WTC11 (cell line): ENCODE data around the gene TSR3. TPM values are rescaled to one million over a fixed set of nuclear protein-coding genes. Genes with fewer than 3 reads are reported as not detected.

Experiments used
- CREM ChIP-seq: sonication (generic); formaldehyde crosslinking; IDR thresholded peaks from 2 replicates; pipeline ENCODE4 v1.8.1; 2022; ENCODE audit warnings: mild to moderate bottlenecking, missing genetic modification reagents, moderate library complexity
- FOXK1 ChIP-seq: sonication (generic); formaldehyde crosslinking; IDR thresholded peaks from 2 replicates; pipeline ENCODE4 v1.8.0; 2022; ENCODE audit warnings: mild to moderate bottlenecking, moderate library complexity, missing genetic modification reagents
- IRF2 ChIP-seq: sonication (generic); formaldehyde crosslinking; IDR thresholded peaks from 2 replicates; pipeline ENCODE4 v1.8.0; 2022; ENCODE audit warnings: low read depth, missing genetic modification reagents, borderline replicate concordance
- JAZF1 ChIP-seq: fragments of 250-450 bp; sonication (Bioruptor Pico); IDR thresholded peaks from 2 replicates; pipeline ENCODE4 v1.9.0; 2021; ENCODE audit warnings: moderate library complexity, mild to moderate bottlenecking, inconsistent platforms
- JUN ChIP-seq: sonication (generic); formaldehyde crosslinking; IDR thresholded peaks from 2 replicates; pipeline ENCODE4 v1.8.0; 2023; ENCODE audit warnings: mild to moderate bottlenecking, missing genetic modification reagents
- KAT7 ChIP-seq: sonication (generic); formaldehyde crosslinking; IDR thresholded peaks from 2 replicates; pipeline ENCODE4 v1.8.1; 2023; ENCODE audit warnings: missing genetic modification reagents, mild to moderate bottlenecking, borderline replicate concordance
- MYBL2 ChIP-seq: sonication (generic); formaldehyde crosslinking; IDR thresholded peaks from 2 replicates; pipeline ENCODE4 v1.8.1; 2023; ENCODE audit warnings: mild to moderate bottlenecking, moderate library complexity, missing genetic modification reagents
- NR1H2 ChIP-seq: sonication (generic); formaldehyde crosslinking; IDR thresholded peaks from 2 replicates; pipeline ENCODE4 v1.9.0; 2021; ENCODE audit warnings: mild to moderate bottlenecking, moderate library complexity, missing genetic modification reagents
- NR2C2 ChIP-seq: sonication (generic); formaldehyde crosslinking; IDR thresholded peaks from 2 replicates; pipeline ENCODE4 v1.8.0; 2022; ENCODE audit warnings: mild to moderate bottlenecking, missing genetic modification reagents
- SMAD3 ChIP-seq: sonication (generic); formaldehyde crosslinking; IDR thresholded peaks from 2 replicates; pipeline ENCODE4 v1.8.0; 2022; ENCODE audit warnings: missing genetic modification reagents, mild to moderate bottlenecking, borderline replicate concordance
- SMAD4 ChIP-seq: sonication (generic); formaldehyde crosslinking; IDR thresholded peaks from 2 replicates; pipeline ENCODE4 v1.8.0; 2022; ENCODE audit warnings: mild to moderate bottlenecking, missing genetic modification reagents
- TCF7 ChIP-seq: sonication (generic); formaldehyde crosslinking; IDR thresholded peaks from 2 replicates; pipeline ENCODE4 v1.8.0; 2022; ENCODE audit warnings: mild to moderate bottlenecking, low read depth, missing genetic modification reagents, moderate library complexity
- TP53 ChIP-seq: sonication (generic); formaldehyde crosslinking; IDR thresholded peaks from 2 replicates; pipeline ENCODE4 v1.8.1; 2023; ENCODE audit warnings: mild to moderate bottlenecking, missing genetic modification reagents
- ZNF121 ChIP-seq: sonication (generic); formaldehyde crosslinking; IDR thresholded peaks from 2 replicates; pipeline ENCODE4 v1.8.0; 2023; ENCODE audit warnings: missing genetic modification reagents
- ZNF138 ChIP-seq: sonication (generic); formaldehyde crosslinking; conservative IDR thresholded peaks from 2 replicates; pipeline ENCODE4 v1.8.1; 2022; ENCODE audit warnings: mild to moderate bottlenecking, moderate library complexity, missing genetic modification reagents
- ZNF232 ChIP-seq: sonication (generic); formaldehyde crosslinking; IDR thresholded peaks from 2 replicates; pipeline ENCODE4 v1.8.0; 2022; ENCODE audit warnings: mild to moderate bottlenecking, missing genetic modification reagents
- ZNF263 ChIP-seq: sonication (generic); formaldehyde crosslinking; IDR thresholded peaks from 2 replicates; pipeline ENCODE4 v1.8.1; 2022; ENCODE audit warnings: low read depth, mild to moderate bottlenecking, moderate library complexity, missing genetic modification reagents
- ZNF416 ChIP-seq: fragments of 250-450 bp; sonication (Bioruptor Pico); IDR thresholded peaks from 2 replicates; pipeline ENCODE4 v1.9.0; 2021; ENCODE audit warnings: mild to moderate bottlenecking, inconsistent platforms
- ZNF423 ChIP-seq: fragments of 250-450 bp; sonication (Bioruptor Pico); IDR thresholded peaks from 2 replicates; pipeline ENCODE4 v2.1.2; 2022; ENCODE audit warnings: mild to moderate bottlenecking, moderate library complexity
- total RNA-seq: library from RNA; stranded (reverse); gene quantifications from 3 replicates; pipeline ENCODE4 v1.2.3, GENCODE V29; 2021
- TF ChIP-seq, protein P1 (sequence below): sonication (generic); formaldehyde crosslinking; IDR thresholded peaks from 2 replicates; pipeline ENCODE4 v1.8.0; 2022; ENCODE audit warnings: mild to moderate bottlenecking, missing genetic modification reagents
- TF ChIP-seq, protein P2 (sequence below): fragments of 250-450 bp; sonication (Bioruptor Pico); IDR thresholded peaks from 2 replicates; pipeline ENCODE4 v1.9.0; 2021; ENCODE audit warnings: mild to moderate bottlenecking, borderline replicate concordance
- TF ChIP-seq, protein P3 (sequence below): sonication (generic); formaldehyde crosslinking; IDR thresholded peaks from 2 replicates; pipeline ENCODE4 v1.8.1; 2022; ENCODE audit warnings: mild to moderate bottlenecking, missing genetic modification reagents, moderate library complexity, borderline replicate concordance
- TF ChIP-seq, protein P4 (sequence below): sonication (generic); formaldehyde crosslinking; IDR thresholded peaks from 2 replicates; pipeline ENCODE4 v1.8.1; 2023; ENCODE audit warnings: mild to moderate bottlenecking, missing genetic modification reagents
- TF ChIP-seq, protein P5 (sequence below): fragments of 250-450 bp; sonication (Bioruptor Pico); IDR thresholded peaks from 2 replicates; pipeline ENCODE4 v2.1.2; 2022; ENCODE audit warnings: mild to moderate bottlenecking, moderate library complexity
- TF ChIP-seq, protein P6 (sequence below): fragments of 250-450 bp; sonication (Bioruptor Pico); IDR thresholded peaks from 2 replicates; pipeline ENCODE4 v1.9.0; 2021; ENCODE audit warnings: moderate library complexity, mild to moderate bottlenecking, inconsistent platforms, borderline replicate concordance
- TF ChIP-seq, protein P7 (sequence below): fragments of 250-450 bp; sonication (Bioruptor Pico); IDR thresholded peaks from 2 replicates; pipeline ENCODE4 v1.9.0; 2021; ENCODE audit warnings: mild to moderate bottlenecking

TSR3 gene
- total RNA-seq, 1 experiment from 2014 or later = 66.3 TPM

DNA sequence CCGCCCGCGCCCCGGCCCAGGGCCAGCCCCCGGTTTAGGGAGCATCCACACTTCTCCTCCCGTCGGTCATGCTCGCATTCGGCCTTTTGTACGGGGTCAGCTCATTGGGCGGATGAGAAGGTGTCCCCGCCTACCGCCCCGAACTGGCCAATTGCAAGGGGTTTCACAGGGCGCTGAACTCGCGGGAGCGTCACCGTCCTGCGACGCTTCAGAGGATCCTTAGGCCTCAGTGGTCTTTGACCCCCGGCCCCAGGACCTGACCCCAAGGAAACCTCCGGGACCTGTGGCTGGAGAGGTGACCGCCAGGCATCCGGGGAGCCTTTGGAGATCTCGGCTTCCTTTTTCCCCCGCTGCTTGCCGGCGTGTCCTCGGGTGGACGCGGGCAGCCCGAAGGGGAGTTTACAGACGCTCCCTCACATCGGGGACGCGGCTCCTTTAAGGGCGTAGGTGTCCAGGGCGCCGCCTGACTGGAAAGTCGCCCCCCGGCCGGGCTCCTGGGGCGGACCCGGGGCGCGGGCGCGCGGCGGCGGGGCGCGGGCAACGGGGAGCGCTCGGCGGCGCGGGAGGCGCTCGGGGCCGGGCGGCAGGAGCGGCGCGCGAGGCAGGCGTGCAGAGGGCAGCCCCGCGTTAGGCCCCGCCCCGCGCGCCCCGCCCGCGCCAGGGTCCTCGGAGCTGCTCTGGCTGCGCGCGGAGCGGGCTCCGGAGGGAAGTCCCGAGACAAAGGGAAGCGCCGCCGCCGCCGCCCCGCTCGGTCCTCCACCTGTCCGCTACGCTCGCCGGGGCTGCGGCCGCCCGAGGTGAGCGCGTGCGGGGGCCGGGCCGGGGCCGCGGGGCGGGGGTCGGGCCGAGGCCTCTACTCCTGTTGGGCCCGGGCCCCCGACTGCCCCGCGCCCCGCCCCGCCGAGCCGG is 42.4 kb downstream of the TSR3 start, which contains the start of gene UBE2I (continued):
- TF ChIP-seq, protein P1, sequence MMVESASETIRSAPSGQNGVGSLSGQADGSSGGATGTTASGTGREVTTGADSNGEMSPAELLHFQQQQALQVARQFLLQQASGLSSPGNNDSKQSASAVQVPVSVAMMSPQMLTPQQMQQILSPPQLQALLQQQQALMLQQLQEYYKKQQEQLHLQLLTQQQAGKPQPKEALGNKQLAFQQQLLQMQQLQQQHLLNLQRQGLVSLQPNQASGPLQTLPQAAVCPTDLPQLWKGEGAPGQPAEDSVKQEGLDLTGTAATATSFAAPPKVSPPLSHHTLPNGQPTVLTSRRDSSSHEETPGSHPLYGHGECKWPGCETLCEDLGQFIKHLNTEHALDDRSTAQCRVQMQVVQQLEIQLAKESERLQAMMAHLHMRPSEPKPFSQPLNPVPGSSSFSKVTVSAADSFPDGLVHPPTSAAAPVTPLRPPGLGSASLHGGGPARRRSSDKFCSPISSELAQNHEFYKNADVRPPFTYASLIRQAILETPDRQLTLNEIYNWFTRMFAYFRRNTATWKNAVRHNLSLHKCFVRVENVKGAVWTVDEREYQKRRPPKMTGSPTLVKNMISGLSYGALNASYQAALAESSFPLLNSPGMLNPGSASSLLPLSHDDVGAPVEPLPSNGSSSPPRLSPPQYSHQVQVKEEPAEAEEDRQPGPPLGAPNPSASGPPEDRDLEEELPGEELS (CRISPR knock-in tag) = peak; percentile 26; the same call in 1 of the 2 replicates
- no peak for TF ChIP-seq ZNF121
- TF ChIP-seq TCF7 = 0 out of 2 replicates have a peak, but pooled peaks have one; percentile 52
- TF ChIP-seq, protein P2, sequence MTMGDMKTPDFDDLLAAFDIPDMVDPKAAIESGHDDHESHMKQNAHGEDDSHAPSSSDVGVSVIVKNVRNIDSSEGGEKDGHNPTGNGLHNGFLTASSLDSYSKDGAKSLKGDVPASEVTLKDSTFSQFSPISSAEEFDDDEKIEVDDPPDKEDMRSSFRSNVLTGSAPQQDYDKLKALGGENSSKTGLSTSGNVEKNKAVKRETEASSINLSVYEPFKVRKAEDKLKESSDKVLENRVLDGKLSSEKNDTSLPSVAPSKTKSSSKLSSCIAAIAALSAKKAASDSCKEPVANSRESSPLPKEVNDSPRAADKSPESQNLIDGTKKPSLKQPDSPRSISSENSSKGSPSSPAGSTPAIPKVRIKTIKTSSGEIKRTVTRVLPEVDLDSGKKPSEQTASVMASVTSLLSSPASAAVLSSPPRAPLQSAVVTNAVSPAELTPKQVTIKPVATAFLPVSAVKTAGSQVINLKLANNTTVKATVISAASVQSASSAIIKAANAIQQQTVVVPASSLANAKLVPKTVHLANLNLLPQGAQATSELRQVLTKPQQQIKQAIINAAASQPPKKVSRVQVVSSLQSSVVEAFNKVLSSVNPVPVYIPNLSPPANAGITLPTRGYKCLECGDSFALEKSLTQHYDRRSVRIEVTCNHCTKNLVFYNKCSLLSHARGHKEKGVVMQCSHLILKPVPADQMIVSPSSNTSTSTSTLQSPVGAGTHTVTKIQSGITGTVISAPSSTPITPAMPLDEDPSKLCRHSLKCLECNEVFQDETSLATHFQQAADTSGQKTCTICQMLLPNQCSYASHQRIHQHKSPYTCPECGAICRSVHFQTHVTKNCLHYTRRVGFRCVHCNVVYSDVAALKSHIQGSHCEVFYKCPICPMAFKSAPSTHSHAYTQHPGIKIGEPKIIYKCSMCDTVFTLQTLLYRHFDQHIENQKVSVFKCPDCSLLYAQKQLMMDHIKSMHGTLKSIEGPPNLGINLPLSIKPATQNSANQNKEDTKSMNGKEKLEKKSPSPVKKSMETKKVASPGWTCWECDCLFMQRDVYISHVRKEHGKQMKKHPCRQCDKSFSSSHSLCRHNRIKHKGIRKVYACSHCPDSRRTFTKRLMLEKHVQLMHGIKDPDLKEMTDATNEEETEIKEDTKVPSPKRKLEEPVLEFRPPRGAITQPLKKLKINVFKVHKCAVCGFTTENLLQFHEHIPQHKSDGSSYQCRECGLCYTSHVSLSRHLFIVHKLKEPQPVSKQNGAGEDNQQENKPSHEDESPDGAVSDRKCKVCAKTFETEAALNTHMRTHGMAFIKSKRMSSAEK (CRISPR knock-in tag) = no peak
- TF ChIP-seq FOXK1 (CRISPR knock-in tag) = peak; percentile 52; the same call in 1 of the 2 replicates
- no peak for TF ChIP-seq NR1H2 (CRISPR knock-in tag)
- no peak for TF ChIP-seq ZNF416 (CRISPR knock-in tag)
- TF ChIP-seq, protein P3, sequence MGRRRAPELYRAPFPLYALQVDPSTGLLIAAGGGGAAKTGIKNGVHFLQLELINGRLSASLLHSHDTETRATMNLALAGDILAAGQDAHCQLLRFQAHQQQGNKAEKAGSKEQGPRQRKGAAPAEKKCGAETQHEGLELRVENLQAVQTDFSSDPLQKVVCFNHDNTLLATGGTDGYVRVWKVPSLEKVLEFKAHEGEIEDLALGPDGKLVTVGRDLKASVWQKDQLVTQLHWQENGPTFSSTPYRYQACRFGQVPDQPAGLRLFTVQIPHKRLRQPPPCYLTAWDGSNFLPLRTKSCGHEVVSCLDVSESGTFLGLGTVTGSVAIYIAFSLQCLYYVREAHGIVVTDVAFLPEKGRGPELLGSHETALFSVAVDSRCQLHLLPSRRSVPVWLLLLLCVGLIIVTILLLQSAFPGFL (CRISPR knock-in tag) = no peak
- no peak for TF ChIP-seq NR2C2 (CRISPR knock-in tag)
- TF ChIP-seq, protein P4, sequence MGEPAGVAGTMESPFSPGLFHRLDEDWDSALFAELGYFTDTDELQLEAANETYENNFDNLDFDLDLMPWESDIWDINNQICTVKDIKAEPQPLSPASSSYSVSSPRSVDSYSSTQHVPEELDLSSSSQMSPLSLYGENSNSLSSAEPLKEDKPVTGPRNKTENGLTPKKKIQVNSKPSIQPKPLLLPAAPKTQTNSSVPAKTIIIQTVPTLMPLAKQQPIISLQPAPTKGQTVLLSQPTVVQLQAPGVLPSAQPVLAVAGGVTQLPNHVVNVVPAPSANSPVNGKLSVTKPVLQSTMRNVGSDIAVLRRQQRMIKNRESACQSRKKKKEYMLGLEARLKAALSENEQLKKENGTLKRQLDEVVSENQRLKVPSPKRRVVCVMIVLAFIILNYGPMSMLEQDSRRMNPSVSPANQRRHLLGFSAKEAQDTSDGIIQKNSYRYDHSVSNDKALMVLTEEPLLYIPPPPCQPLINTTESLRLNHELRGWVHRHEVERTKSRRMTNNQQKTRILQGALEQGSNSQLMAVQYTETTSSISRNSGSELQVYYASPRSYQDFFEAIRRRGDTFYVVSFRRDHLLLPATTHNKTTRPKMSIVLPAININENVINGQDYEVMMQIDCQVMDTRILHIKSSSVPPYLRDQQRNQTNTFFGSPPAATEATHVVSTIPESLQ (CRISPR knock-in tag) = no peak
- TF ChIP-seq SMAD4 (CRISPR knock-in tag) = peak; percentile 87
- TF ChIP-seq, protein P5, sequence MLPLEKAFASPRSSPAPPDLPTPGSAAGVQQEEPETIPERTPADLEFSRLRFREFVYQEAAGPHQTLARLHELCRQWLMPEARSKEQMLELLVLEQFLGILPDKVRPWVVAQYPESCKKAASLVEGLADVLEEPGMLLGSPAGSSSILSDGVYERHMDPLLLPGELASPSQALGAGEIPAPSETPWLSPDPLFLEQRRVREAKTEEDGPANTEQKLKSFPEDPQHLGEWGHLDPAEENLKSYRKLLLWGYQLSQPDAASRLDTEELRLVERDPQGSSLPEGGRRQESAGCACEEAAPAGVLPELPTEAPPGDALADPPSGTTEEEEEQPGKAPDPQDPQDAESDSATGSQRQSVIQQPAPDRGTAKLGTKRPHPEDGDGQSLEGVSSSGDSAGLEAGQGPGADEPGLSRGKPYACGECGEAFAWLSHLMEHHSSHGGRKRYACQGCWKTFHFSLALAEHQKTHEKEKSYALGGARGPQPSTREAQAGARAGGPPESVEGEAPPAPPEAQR (CRISPR knock-in tag) = no peak
- TF ChIP-seq ZNF423 (CRISPR knock-in tag) = no peak
- no peak for TF ChIP-seq JAZF1 (CRISPR knock-in tag)
- no peak for TF ChIP-seq IRF2
- TF ChIP-seq TP53 (CRISPR knock-in tag) = no peak
- TF ChIP-seq JUN = peak; percentile 71; the same call in 1 of the 2 replicates
- peak; percentile 43; the same call in 1 of the 2 replicates for TF ChIP-seq CREM (CRISPR knock-in tag)
- TF ChIP-seq ZNF138 (CRISPR knock-in tag) = no peak
- TF ChIP-seq, protein P6, sequence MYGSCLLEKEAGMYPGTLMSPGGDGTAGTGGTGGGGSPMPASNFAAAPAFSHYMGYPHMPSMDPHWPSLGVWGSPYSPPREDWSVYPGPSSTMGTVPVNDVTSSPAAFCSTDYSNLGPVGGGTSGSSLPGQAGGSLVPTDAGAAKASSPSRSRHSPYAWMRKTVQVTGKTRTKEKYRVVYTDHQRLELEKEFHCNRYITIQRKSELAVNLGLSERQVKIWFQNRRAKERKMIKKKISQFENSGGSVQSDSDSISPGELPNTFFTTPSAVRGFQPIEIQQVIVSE (CRISPR knock-in tag) = no peak
- no peak; the same call in 1 of the 2 replicates for TF ChIP-seq KAT7
- 0 out of 2 replicates have a peak, but pooled peaks have one; percentile 61 for TF ChIP-seq SMAD3 (CRISPR knock-in tag)
- TF ChIP-seq, protein P7, sequence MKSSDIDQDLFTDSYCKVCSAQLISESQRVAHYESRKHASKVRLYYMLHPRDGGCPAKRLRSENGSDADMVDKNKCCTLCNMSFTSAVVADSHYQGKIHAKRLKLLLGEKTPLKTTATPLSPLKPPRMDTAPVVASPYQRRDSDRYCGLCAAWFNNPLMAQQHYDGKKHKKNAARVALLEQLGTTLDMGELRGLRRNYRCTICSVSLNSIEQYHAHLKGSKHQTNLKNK = no peak
- TF ChIP-seq MYBL2 = no peak
- TF ChIP-seq ZNF263 (CRISPR knock-in tag) = no peak
- no peak for TF ChIP-seq ZNF232 (CRISPR knock-in tag)
